OCI-LY1 (cell line): ENCODE data around the gene CNEP1R1.

Source experiments
- EZH2 ChIP-seq: fragments of 200-600 bp; sonication (generic), shearing (Covaris generic); IDR thresholded peaks from 2 replicates; pipeline ENCODE4 v1.8.0; 2017; ENCODE audit warnings: borderline replicate concordance, mixed run types, mild to moderate bottlenecking, antibody characterized with exemption, low read length, moderate library complexity, mixed read lengths
- TF ChIP-seq, protein P1 (sequence below): fragments of 200-600 bp; sonication (generic), shearing (Covaris generic); IDR thresholded peaks from 2 replicates; pipeline ENCODE4 v1.5.1; 2017; ENCODE audit warnings: mild to moderate bottlenecking, antibody characterized with exemption, low read length, moderate library complexity, mixed read lengths

DNA sequence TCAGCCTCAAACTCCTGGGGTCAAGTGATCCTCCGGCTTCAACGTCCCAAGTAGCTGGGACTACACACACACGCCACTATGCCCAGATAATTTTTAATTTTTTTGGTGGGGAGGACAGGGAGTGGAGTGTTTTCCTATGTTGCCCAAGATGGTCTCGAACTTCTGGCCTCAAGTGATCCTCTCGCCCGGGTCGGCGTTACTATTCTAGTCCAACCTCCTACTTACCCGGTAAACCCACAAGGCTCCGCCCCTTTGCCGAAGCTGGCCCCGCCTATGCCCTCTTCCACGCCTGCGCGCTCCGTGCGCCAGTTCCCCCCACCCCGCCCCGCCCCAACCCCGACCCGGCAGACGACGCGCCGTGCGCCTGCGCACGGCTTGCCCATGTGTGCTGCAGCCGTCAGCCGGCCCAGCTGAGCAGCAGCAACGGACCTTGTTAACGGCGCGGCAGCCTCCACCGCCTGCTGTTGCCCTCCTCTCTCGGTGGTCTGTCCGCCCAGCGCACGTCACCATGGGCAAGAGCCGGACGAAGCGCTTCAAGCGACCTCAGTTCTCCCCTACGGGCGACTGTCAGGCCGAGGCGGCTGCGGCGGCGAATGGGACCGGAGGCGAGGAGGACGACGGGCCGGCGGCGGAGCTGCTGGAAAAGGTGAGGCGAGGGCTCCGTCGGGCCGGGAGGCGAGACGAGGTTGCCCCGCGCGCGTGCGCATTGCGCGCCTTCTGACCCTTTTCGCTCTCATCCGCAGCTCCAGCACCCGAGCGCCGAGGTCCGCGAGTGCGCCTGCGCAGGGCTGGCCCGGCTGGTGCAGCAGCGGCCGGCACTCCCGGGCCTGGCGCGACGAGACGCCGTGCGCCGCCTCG lies 40.8 kb downstream of the CNEP1R1 start, which contains the start of gene HEATR3:
- TF ChIP-seq, protein P1, sequence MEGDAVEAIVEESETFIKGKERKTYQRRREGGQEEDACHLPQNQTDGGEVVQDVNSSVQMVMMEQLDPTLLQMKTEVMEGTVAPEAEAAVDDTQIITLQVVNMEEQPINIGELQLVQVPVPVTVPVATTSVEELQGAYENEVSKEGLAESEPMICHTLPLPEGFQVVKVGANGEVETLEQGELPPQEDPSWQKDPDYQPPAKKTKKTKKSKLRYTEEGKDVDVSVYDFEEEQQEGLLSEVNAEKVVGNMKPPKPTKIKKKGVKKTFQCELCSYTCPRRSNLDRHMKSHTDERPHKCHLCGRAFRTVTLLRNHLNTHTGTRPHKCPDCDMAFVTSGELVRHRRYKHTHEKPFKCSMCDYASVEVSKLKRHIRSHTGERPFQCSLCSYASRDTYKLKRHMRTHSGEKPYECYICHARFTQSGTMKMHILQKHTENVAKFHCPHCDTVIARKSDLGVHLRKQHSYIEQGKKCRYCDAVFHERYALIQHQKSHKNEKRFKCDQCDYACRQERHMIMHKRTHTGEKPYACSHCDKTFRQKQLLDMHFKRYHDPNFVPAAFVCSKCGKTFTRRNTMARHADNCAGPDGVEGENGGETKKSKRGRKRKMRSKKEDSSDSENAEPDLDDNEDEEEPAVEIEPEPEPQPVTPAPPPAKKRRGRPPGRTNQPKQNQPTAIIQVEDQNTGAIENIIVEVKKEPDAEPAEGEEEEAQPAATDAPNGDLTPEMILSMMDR = no peak
- no peak for TF ChIP-seq EZH2
